T-helper 17 cell (primary cell): ENCODE measurements around the gene MAST2. TPM values are rescaled to one million over a fixed set of nuclear protein-coding genes. Genes with fewer than 3 reads are reported as not detected.
"Not testable (repeated sequence)": the region's sequence is repeated elsewhere in the genome, so short reads cannot be mapped to it uniquely, and the experiment has no call there.

Experiments
- ATAC-seq: fragments of 150-1000 bp; cut with Tn5 transposase; 2 replicates; pipeline ENCODE4 v1.10.0; 2021; ENCODE audit warnings: mild to moderate bottlenecking, moderate library complexity
- DNase-seq, 3 donors: peaks; one replicate each; pipeline versions ENCODE4 v3.0.0 to v3.0.0-alpha.2; 2020 to 2021
- H3K9me3 ChIP-seq: one replicate; pipeline ENCODE4 v1.7.0; 2013; ENCODE audit warnings: low read length, mild to moderate bottlenecking; ENCODE audit not compliant: control insufficient read depth, poor library complexity, severe bottlenecking
- H3K27ac Mint-ChIP-seq: one replicate; pipeline ENCODE4 v1.8.0; 2022; ENCODE audit warnings: mild to moderate bottlenecking, moderate library complexity, mixed read lengths
- H3K27me3 Mint-ChIP-seq: one replicate; pipeline ENCODE4 v1.8.0; 2022; ENCODE audit warnings: mixed read lengths
- H3K36me3 Mint-ChIP-seq: one replicate; pipeline ENCODE4 v1.8.0; 2022; ENCODE audit warnings: low read depth, mixed read lengths
- H3K4me1 Mint-ChIP-seq: one replicate; pipeline ENCODE4 v1.8.0; 2022; ENCODE audit warnings: mild to moderate bottlenecking, mixed read lengths
- H3K4me3 Mint-ChIP-seq: one replicate; pipeline ENCODE4 v1.8.0; 2022; ENCODE audit warnings: mild to moderate bottlenecking, moderate library complexity, mixed read lengths
- total RNA-seq, 4 donors: library from RNA in 2 of 4; stranded (reverse) in 2 of 4; gene quantifications; one replicate each; pipeline ENCODE4 v1.2.3 and lab custom pipeline; 2022 to 2026

The MAST2 gene
- total RNA-seq, 2 donors from 2014 or later: 10.0 to 13.7 TPM

DNA sequence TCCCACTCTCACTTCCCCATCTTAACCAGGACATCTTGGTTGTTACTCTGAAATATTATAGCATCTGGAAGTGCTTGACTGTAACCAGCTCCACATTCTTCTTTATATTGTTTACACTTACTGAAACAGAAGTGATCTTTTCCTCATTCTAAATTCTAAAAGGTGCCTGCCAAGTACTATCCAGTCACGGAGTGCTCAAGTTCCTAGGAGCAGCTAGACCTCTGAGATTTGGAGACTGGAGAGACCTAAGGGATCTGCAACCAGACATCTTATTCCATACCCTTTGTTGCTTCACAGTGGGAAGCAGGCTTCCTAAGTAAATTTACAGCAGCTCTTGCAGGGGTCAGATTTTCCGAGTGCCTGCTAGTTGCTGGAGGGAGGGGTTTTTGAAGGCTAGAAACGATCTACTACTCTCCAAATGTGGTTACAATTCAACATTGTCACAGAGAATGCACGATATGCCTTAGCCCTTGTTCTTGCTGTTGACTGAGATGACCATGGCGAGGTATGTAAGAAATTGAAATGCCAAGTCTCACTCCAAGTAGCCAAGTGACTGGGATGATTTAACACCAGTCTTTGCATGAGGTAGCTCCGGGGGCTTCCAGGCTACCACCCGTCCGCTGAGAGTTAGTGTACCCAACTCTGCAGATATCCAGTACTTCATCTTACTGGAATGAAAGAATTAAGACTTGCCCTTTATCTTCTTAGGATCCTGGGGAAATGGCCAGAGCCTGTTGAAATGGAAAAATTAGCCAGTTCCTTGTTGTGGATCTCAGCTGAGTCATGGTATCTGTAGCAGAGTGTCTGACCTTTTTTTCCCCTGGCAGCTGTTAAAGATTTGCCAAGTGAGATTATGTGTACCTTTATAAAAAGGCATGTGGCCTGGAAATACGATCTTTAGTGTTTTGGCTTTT, 150.8 kb downstream of the MAST2 start:
- no peak for ATAC-seq
- no peaks in the 10 kb centered on the region for H3K9me3 ChIP-seq
- no peak overlapping the region for H3K4me3 Mint-ChIP-seq
- H3K4me1 Mint-ChIP-seq: peaks cover 4% of the 10 kb centered on the region
- no peak for DNase-seq
- H3K27ac Mint-ChIP-seq: no peak overlapping the region
- no peaks in the 10 kb centered on the region for H3K27me3 Mint-ChIP-seq
- no peaks in the 10 kb centered on the region for H3K36me3 Mint-ChIP-seq

DNA sequence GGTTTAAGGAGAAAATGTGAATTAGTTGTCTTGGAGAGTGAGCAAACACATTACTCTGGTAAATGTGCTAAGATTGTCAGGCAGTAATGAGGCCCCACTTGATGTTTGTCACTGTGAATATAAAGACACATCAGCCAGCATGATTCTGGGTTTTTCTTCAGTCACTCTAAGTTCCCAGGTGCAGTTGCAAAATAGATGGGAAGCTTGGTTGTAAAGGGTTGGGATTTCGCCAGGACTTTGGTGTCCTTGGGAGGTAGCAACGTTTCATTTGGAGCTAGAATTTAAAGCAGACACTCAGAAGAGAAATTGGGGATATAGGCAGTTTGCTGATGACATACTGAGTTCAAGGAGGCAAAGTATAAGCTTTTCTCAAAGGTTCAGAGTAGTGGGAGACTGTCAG, 154.3 kb downstream of the MAST2 start:
- Mint-ChIP-seq H3K36me3 (no peaks in the 10 kb centered on the region), H3K27me3 (no peaks in the 10 kb centered on the region), H3K4me1 (no peaks in the 10 kb centered on the region), H3K4me3 (no peak overlapping the region), H3K27ac (no peak overlapping the region)
- DNase-seq: no peak
- ATAC-seq: no peak
- H3K9me3 ChIP-seq: no peaks in the 10 kb centered on the region

DNA sequence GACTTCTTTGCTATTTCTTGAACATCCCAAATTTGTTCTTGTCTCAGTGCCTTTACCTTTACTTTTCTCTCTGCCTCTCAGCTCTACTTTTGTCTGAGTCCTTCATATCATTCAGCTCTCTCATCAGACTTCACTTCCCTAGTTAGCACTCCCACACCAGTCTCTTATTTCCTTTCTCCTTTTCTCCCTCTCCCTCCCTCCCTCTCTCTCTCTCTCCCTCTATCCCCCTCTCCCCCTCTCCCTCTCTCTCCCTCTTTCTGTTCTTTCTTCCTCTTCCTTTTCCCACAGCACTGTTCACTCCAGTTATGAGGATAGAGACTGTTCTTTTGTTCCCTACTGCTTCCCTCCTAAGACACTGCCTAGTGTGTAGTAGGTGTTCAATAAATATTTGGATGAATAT, 154.9 kb downstream of the MAST2 start:
- Mint-ChIP-seq H3K4me3 (no peak overlapping the region), H3K27ac (no peak overlapping the region), H3K4me1 (no peaks in the 10 kb centered on the region), H3K36me3 (peaks cover 2% of the 10 kb centered on the region), H3K27me3 (no peaks in the 10 kb centered on the region)
- H3K9me3 ChIP-seq: no peaks in the 10 kb centered on the region
- no peak for DNase-seq
- ATAC-seq: no peak

DNA sequence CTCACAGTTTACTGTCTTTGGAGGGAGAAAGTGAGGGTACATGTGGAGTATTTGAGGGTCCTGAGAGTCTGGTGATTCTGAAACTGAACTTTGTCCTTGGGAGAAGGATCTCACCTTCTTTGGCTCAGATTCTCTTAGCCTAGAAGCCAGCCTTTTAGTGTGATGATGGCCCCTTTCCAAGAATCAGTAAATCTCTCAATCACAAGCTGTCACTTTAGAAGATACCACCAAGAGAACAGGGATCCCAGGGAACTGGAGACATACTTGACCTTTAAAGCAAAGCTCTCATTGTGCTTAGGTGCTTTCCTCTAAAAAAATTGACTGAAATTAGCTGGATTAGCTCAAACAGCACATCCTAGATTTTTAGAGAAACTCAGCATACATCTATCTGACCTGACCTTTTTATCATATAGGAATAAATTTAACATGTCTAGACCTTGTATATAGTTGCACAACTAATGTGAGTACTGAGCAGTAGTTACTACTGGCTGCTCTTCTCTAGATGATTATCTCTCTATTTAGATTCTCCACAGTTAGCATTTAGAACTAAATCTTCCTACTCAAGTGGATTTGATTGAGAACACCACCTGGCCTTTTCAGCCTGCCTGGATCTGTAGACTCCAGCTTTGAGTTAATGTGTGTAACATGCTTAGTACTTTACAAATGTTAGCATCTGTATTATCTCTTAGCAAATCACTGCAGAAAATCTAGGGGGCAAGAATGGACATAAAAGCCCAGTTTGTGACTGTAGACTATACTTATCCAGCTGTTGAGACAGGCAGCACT, 157.7 kb downstream of the MAST2 start:
- H3K9me3 ChIP-seq: no peaks in the 10 kb centered on the region
- Mint-ChIP-seq H3K4me3 (no peak overlapping the region), H3K27ac (no peak overlapping the region), H3K4me1 (no peaks in the 10 kb centered on the region), H3K36me3 (peaks cover 6% of the 10 kb centered on the region), H3K27me3 (no peaks in the 10 kb centered on the region)
- no peak for ATAC-seq
- no peak for DNase-seq

DNA sequence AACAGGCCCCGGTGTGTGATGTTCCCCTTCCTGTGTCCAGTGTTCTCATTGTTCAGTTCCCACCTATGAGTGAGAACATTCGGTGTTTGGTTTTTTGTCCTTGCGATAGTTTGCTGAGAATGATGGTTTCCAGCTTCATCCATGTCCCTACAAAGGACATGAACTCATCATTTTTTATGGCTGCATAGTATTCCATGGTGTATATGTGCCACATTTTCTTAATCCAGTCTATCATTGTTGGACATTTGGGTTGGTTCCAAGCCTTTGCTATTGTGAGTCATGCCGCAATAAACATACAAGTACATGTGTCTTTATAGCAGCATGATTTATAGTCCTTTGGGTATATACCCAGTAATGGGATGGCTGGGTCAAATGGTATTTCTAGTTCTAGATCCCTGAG, 158.5 kb downstream of the MAST2 start:
- H3K36me3 Mint-ChIP-seq, H3K9me3 ChIP-seq, H3K4me1 Mint-ChIP-seq, DNase-seq, H3K4me3 Mint-ChIP-seq, H3K27ac Mint-ChIP-seq, ATAC-seq, H3K27me3 Mint-ChIP-seq: not testable (repeated sequence)

DNA sequence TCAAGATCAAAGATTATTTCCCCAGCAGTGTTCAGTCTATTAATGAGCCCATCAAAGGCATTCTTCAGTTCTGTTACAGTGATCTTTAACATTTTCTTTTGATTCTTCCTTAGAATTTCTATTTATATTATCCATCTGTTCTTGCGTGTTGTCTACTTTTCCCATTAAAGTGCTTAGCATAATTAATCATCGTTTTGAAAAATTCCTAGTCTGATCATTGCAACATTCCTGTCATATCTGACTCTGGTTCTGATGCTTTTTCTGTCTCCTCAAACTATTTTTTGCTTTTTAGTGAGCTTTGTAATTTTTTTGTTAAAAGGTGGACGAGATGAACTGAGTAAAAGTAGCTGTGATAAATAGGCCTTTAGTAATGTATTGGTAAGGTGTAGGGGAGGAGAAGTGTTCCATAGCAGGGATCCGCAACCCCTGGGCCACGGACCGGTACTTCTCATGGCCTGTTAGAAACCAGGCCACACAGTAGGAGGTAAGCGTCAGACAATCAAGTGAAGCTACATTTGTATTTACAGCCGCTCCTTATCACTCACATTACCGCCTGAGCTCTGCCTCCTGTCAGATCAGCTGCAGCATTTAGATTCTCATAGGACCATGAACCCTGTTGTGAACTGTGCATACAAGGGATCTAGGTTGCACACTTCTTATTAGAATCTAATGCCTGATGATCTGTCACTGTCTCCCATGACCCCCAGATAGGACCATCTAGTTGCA, 165.7 kb downstream of the MAST2 start:
- Mint-ChIP-seq H3K27me3 (no peaks in the 10 kb centered on the region), H3K36me3 (no peaks in the 10 kb centered on the region), H3K4me1 (no peaks in the 10 kb centered on the region), H3K4me3 (no peak overlapping the region), H3K27ac (no peak overlapping the region)
- ATAC-seq (no peak), DNase-seq (no peak)
- H3K9me3 ChIP-seq: no peaks in the 10 kb centered on the region

DNA sequence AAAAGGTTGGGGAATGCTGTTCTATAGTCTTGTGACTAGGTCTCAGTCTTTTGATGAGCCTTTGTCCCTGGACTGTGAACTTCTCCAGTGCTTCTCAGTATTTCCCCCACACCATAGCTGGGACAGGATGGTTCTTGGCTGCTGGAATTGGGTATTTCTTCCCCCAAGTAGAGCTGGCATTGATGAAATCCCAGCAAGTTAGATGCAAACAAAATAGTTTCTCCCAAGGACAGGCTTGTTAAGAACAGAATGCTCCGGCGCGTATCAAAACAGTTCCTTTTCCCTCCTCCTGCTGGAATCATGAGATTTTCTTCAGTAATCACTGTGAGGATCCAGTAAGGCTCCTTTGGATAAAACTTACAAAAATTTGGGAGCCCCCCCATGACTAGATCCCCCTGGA, 166.5 kb downstream of the MAST2 start:
- Mint-ChIP-seq H3K36me3 (no peaks in the 10 kb centered on the region), H3K4me3 (no peak overlapping the region), H3K27ac (no peak overlapping the region), H3K27me3 (no peaks in the 10 kb centered on the region), H3K4me1 (no peaks in the 10 kb centered on the region)
- no peak for DNase-seq
- no peak for ATAC-seq
- no peaks in the 10 kb centered on the region for H3K9me3 ChIP-seq

DNA sequence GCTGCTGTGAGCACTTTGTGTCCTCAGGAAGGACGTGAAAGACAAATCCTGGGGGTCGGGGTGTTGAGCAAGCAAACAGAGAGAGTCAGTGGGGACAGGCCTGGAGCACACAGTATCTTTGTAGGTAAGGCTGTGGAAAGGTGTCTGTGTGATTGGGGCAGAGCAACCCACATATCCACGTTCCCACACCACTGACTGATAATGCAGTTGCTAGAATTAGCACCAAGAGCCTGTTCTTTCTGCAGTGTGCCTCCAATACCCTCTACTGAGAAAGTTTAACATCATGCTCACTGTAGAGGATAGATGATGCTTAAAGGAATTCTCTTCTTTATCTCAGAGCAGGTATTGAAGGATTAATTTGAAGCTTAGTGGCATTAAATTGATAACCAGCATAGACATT, 167.9 kb downstream of the MAST2 start:
- no peak for ATAC-seq
- Mint-ChIP-seq H3K4me1 (no peaks in the 10 kb centered on the region), H3K4me3 (no peak overlapping the region), H3K36me3 (no peaks in the 10 kb centered on the region), H3K27me3 (no peaks in the 10 kb centered on the region), H3K27ac (no peak overlapping the region)
- no peaks in the 10 kb centered on the region for H3K9me3 ChIP-seq
- no peak for DNase-seq

DNA sequence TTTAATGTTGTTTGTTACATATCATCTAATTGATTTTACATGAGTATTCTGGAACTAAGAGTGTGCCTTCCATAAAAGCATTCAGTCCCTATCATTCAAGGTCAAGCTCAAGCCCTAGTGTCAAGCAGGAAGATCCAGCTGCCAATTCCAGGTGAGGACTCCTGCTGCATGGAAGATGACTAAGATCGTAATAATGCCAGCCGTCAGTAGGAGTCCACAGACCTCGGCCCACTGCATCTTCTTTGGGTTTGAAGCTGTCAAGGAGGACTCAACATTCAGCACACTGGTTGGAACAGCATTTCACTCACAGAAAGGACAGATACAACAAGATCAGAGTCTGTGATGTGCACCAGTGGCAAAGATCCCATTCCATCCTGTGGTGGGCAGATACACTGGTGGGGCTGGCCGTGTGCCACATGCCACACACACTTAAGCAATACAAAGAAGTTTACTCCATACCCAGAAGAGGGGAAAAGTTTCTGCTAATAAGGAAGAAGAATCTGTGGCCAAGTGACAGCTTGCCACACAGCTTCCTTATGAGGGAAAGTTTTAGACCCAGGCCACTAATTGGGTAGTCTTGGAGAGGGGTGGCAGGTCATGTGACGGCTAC, 168.6 kb downstream of the MAST2 start:
- ATAC-seq (no peak), DNase-seq (no peak)
- H3K36me3 Mint-ChIP-seq: no peaks in the 10 kb centered on the region
- no peak overlapping the region for H3K4me3 Mint-ChIP-seq
- H3K27ac Mint-ChIP-seq: no peak overlapping the region
- no peaks in the 10 kb centered on the region for H3K27me3 Mint-ChIP-seq
- H3K4me1 Mint-ChIP-seq: no peaks in the 10 kb centered on the region
- H3K9me3 ChIP-seq: no peaks in the 10 kb centered on the region

DNA sequence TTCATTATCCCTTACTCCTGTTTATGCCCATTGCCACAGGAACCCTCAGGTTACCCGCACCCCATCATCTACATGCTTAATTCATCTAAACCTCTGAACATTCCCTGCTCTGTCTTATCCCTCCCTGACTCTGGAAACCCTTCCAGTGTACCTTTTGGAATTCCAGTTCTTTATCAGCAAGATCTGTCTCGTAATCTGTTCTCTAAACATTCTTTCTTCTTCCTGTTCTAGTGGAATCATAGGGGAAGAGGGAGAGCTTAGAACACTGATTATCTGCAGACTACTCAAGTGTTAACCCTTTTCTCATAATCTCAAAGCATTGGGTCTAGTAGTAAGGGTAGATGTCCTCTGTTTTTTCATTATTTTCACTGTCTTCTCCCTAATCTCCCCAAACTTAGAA, 169.2 kb downstream of the MAST2 start:
- ATAC-seq: no peak
- DNase-seq: no peak
- Mint-ChIP-seq H3K36me3 (no peaks in the 10 kb centered on the region), H3K4me3 (no peak overlapping the region), H3K27me3 (no peaks in the 10 kb centered on the region), H3K4me1 (no peaks in the 10 kb centered on the region), H3K27ac (no peak overlapping the region)
- no peaks in the 10 kb centered on the region for H3K9me3 ChIP-seq

DNA sequence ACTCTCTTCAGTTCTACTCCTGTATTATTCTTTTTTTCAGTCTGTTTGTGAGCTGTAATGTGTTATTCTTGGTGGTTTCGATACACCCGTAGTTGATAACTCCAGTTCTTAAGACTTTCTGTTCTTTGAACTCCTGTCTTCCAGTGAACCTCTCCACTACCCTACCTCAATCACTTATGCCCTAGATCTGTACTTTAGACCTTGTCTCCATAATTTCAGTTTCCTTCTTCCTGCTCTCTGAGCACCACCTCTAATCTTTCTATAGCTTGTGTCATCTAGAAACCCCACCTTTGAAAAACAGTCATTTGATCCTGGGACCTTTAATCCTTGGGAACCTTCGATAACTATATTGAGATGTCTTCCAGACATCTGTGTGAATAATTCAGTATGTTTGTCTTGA, 169.7 kb downstream of the MAST2 start:
- no peaks in the 10 kb centered on the region for H3K27me3 Mint-ChIP-seq
- no peak overlapping the region for H3K27ac Mint-ChIP-seq
- H3K4me3 Mint-ChIP-seq: no peak overlapping the region
- H3K36me3 Mint-ChIP-seq: no peaks in the 10 kb centered on the region
- ATAC-seq (no peak), DNase-seq (no peak)
- no peaks in the 10 kb centered on the region for H3K9me3 ChIP-seq
- H3K4me1 Mint-ChIP-seq: no peaks in the 10 kb centered on the region

DNA sequence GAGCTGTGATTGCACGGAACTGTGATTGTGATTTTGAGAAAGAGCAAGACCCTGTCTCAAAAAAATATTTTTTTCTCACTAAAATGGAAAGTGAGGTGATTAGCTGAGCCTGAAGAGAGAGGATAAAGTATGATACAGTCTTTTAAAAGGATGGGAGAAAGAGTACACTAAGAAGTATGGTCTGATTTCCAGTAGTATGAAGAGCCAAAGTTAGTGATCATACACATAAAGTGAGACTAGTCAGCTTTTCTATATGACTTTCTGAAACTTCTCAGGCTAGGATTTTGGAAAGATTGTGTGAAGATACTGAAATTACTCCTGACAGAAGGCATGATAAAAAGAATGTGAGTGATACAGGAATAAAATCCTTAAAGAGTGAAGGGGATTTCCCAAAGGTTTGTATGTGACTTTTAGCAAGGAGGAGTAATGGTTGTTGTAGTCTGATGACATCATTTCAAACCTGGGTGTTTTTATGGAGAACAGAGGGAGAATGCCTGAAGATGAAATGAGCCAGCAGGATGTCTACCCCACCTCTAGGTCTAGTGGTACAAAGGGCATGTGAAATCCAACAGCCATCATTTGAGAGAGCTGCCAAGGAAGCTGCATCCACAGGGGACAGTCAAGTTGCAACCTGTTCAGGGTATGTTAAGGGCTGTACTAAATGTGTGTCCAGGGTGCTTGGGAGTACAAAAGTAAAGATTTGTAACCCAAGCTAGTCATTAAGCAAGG, 171.3 kb downstream of the MAST2 start:
- no peaks in the 10 kb centered on the region for H3K4me1 Mint-ChIP-seq
- no peaks in the 10 kb centered on the region for H3K9me3 ChIP-seq
- ATAC-seq: no peak
- no peak for DNase-seq
- no peaks in the 10 kb centered on the region for H3K27me3 Mint-ChIP-seq
- H3K4me3 Mint-ChIP-seq: no peak overlapping the region
- H3K36me3 Mint-ChIP-seq: no peaks in the 10 kb centered on the region
- no peak overlapping the region for H3K27ac Mint-ChIP-seq
